ENCODE results near the gene JAK1. TPM values are rescaled to one million over a fixed set of nuclear protein-coding genes. Genes with fewer than 3 reads are reported as not detected.
"Not testable (repeated sequence)": the region's sequence is repeated elsewhere in the genome, so short reads cannot be mapped to it uniquely, and the experiment has no call there.

JAK1 gene
- total RNA-seq, 4 donors from 2014 or later, result 59.7 to 92.7 (median 64.1) TPM

- no peak overlapping the region for H3K27ac ChIP-seq
- no peak overlapping the region for H3K4me3 ChIP-seq
- H3K4me1 ChIP-seq, result peaks cover 5 to 24% (median 8%) of the 10 kb centered on the region in 3 donors
- no peaks in the 10 kb centered on the region for H3K36me3 ChIP-seq
- TF ChIP-seq POLR2A (IDR thresholded peaks at IDR 0.05), result no peak
- no peak for TF ChIP-seq CTCF (IDR thresholded peaks at IDR 0.05)
- no peaks in the 10 kb centered on the region for H3K9me3 ChIP-seq
- H3K27me3 ChIP-seq, result no peaks in the 10 kb centered on the region
- no peak for DNase-seq
- WGBS, 2 donors, result 95 to 100% methylated on average over 2 of the region's 2 CpGs
- intact Hi-C loops (cut with DNase I), result no loop called here
Observed at GRCh38 chr1:65006806-65007205, 40.5 kb upstream of the JAK1 start.

- DNase-seq, result no peak
- Histone ChIP-seq H3K4me3 (peak overlapping the region; percentile 60 to 77 (median 69)), H3K36me3 (no peaks in the 10 kb centered on the region), H3K9me3 (no peaks in the 10 kb centered on the region), H3K27me3 (no peaks in the 10 kb centered on the region), H3K27ac (peak overlapping the region; percentile 91 to 98 (median 94)), H3K4me1 (peaks cover 9 to 35% (median 10%) of the 10 kb centered on the region in 3 donors)
- no peak for TF ChIP-seq POLR2A (IDR thresholded peaks at IDR 0.05)
- TF ChIP-seq CTCF (IDR thresholded peaks at IDR 0.05), result no peak
- 11 to 14% methylated on average over 11 of the region's 11 CpGs for WGBS, 2 donors
- intact Hi-C loops (cut with DNase I), result no loop called here
Observed at GRCh38 chr1:65003316-65003664, 36.9 kb upstream of the JAK1 start.

DNA sequence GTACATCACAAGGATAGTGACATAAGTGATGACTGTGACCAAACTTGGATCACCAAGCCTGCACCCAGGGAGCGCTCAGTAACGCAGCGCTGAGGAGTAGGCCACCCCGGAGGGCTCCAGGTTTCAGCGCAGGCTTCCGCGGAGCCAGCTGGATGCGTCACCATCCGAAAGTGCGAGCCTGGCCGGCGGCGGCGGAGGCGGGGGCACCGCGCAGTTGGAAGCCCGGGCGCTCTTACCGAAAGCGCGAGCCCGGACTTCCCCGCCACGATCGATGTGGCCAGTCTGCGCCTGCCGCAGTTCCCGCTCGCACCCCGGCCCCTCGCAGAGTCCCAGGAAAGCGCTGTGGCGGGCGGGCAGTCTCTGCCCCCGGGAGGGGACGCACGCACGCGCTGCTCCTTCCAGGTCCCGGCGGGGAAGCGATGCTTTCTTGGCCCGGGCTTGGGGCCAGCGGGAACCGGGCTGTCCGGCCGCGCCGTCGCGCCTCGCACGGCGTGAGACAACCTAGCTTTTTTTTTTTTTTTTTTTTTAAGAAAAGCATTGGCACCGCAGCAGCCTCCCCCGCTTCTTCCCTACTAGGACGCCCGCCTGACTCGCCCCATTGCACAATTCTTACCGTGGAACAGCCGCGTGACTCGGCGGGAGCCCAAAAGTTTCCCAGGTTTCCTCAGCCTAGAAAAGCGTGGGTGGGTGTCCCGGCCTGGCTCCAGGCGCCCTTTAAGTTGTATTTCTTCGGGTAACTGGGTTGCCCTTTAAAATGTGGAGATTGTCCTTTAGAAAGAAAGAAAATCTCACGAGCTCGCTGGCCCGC is 36.4 kb upstream of the JAK1 start:
- H3K27ac ChIP-seq, result peak overlapping the region; percentile 91 to 98 (median 94)
- intact Hi-C loops (cut with DNase I), result no loop called here
- H3K36me3 ChIP-seq, result no peaks in the 10 kb centered on the region
- H3K4me1 ChIP-seq, result peaks cover 9 to 35% (median 10%) of the 10 kb centered on the region in 3 donors
- WGBS, 2 donors, result 1 to 3% methylated on average over 13 to 25 of the region's 72 CpGs
- peak; percentile 21 for DNase-seq
- no peaks in the 10 kb centered on the region for H3K9me3 ChIP-seq
- peak in 2 of 4 donors; percentile 55 to 65 for TF ChIP-seq POLR2A (IDR thresholded peaks at IDR 0.05)
- no peak for TF ChIP-seq CTCF (IDR thresholded peaks at IDR 0.05)
- no peaks in the 10 kb centered on the region for H3K27me3 ChIP-seq
- peak overlapping the region; percentile 60 to 77 (median 69) for H3K4me3 ChIP-seq

- Histone ChIP-seq H3K4me1 (peaks cover 9 to 35% (median 10%) of the 10 kb centered on the region in 3 donors), H3K27ac (peak overlapping the region; percentile 91 to 98 (median 94)), H3K27me3 (no peaks in the 10 kb centered on the region), H3K9me3 (no peaks in the 10 kb centered on the region), H3K36me3 (no peaks in the 10 kb centered on the region), H3K4me3 (peak overlapping the region; percentile 60 to 77 (median 69))
- TF ChIP-seq CTCF (IDR thresholded peaks at IDR 0.05), result no peak
- no peak for TF ChIP-seq POLR2A (IDR thresholded peaks at IDR 0.05)
- no peak for DNase-seq
- intact Hi-C loops (cut with DNase I), result no loop called here
- WGBS, 2 donors, result 32 to 42% methylated on average over 8 to 11 of the region's 12 CpGs
Observed at GRCh38 chr1:65002156-65002507, 35.8 kb upstream of the JAK1 start.

DNA sequence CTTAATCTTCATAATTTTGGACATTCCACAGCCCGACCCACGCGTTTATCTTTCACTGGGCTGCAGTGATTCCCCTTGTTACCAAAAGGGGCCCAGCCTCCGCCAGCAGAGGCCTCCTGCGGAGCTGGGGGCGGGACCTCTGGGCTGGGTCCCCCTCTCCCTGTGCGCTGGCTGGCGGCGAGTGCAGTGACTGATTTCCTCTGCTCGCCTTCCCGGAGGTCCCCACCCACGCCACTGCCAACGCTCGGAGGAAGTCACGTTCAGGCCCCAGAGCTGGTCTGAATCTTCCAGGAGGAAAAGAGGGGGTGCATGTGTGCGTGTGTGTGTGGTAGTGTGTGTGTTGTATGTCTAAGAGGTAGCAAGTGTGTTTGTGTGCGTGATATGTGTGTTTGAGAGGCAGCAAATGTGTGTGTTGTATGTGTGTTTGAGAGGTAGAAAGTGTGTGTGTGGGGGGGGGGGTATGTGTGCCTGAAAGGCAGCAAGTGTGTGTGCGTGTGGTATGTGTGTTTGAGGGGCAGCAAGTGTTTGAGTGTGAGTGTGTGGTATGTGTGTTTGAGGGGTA is 35.0 kb upstream of the JAK1 start:
- H3K4me3 ChIP-seq, result peak overlapping the region in 3 of 4 donors; percentile 8 to 73 (median 9)

DNA sequence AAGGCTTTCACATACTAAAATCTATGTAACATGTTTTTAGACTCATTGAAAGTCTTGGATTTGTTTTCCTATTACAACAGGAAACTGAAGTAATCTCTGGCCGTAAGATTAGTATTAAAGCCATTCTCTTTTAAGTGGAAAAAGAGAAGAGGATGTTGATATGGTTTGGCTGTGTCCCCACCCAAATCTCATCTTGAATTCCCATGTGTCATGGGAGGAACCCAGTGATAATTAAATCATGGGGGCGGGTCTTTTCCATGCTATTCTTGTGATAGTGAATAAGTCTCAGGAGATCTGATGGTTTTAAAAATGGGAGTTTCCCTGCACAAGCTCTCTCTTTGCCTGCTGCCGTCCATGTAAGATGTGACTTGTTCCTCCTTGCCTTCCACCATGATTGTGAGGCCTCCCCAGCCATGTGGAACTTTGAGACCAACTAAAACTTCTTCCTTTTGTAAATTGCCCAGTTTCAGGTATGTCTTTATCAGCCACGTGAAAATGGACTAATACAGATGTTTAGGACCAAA is 32.1 kb upstream of the JAK1 start:
- intact Hi-C loops (cut with DNase I); H3K27me3 ChIP-seq; H3K9me3 ChIP-seq; H3K27ac ChIP-seq; H3K4me3 ChIP-seq; DNase-seq; H3K36me3 ChIP-seq: not testable (repeated sequence)
- 78 to 92% methylated on average over 4 of the region's 4 CpGs for WGBS, 2 donors
- H3K4me1 ChIP-seq, result peaks cover 9 to 30% (median 10%) of the 10 kb centered on the region in 3 donors

More for the DNA sequence above, 35.0 kb upstream of the JAK1 start:
- DNase-seq, result peak; percentile 33
- H3K27ac ChIP-seq, result peak overlapping the region; percentile 91 to 98 (median 94)
- 47 to 59% methylated on average over 3 to 14 of the region's 18 CpGs for WGBS, 2 donors
- H3K4me1 ChIP-seq, result peaks cover 9 to 40% (median 10%) of the 10 kb centered on the region in 3 donors
- H3K9me3 ChIP-seq, result no peaks in the 10 kb centered on the region
- H3K27me3 ChIP-seq, result no peaks in the 10 kb centered on the region
- intact Hi-C loops (cut with DNase I), result no loop called here
- H3K36me3 ChIP-seq, result no peaks in the 10 kb centered on the region
- TF ChIP-seq POLR2A (IDR thresholded peaks at IDR 0.05) (peak in 1 of 4 donors; percentile 53), CTCF (IDR thresholded peaks at IDR 0.05) (no peak)
